Stomach (tissue), 4 donors: ENCODE data around the gene N4BP3.

Experiments used
- EP300 ChIP-seq: sonication (generic); formaldehyde crosslinking; IDR thresholded peaks from one replicate; pipeline ENCODE4 v1.6.1; 2017; ENCODE audit warnings: antibody characterized with exemption
- POLR2A ChIP-seq, 4 donors: fragments of 450-650 bp; IDR thresholded peaks; one replicate each; pipeline ENCODE4 v1.6.1; 2016; ENCODE audit warnings: antibody characterized with exemption in 4 of 4, control low read depth in 2 of 4, mild to moderate bottlenecking in 1 of 4, moderate library complexity in 1 of 4
- POLR2AphosphoS5 ChIP-seq, 3 donors: sonication (generic); formaldehyde crosslinking; IDR thresholded peaks; one replicate each; pipeline ENCODE4 v1.6.1; 2016; ENCODE audit warnings: antibody characterized with exemption in 3 of 3
- TF ChIP-seq, protein P1 (sequence below), 7 experiments: fragments of 450-650 bp in 4 of 7; fragments of 200-600 bp in 3 of 7; sonication (generic) in 3 of 7; IDR thresholded peaks; one replicate each; pipeline ENCODE4 v1.5.1; 2016 to 2019; ENCODE audit warnings: antibody characterized with exemption in 7 of 7, control low read depth in 2 of 7, mild to moderate bottlenecking in 1 of 7

DNA sequence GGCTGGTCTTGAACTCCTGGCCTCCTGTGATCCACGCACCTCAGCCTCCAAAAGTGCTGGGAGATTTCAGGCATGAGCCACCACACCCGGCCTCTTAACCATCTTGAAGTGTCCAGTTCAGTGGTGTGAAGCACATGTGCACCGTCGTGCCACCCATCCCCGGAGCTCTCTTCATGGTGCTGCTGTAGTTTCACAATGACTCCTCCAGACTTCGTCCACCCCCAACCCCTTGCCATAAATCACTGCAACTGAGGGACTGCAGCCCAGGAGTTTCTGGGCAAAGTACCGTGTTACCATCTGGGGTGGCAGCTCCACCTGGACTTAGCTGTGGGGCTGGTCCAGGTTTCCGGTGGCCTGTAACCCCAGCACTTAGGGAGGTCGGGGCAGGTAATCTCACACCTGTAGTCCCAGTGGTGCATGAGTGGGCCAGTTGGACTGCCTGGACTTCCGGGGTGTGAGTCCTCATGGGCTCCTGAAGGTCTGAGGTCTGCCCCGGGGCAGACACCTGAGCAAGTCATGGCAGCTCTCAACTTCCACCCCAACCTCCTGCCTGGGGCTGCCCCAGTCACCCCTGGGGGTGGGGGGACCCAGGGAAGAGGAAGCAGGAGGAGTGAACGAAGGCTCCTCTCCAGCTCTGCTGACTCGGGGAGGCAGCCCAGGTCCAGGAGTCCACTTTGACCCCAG, 6.6 kb upstream of the N4BP3 start:
- TF ChIP-seq POLR2AphosphoS5 (IDR thresholded peaks at IDR 0.05): no peak
- TF ChIP-seq, protein P1, sequence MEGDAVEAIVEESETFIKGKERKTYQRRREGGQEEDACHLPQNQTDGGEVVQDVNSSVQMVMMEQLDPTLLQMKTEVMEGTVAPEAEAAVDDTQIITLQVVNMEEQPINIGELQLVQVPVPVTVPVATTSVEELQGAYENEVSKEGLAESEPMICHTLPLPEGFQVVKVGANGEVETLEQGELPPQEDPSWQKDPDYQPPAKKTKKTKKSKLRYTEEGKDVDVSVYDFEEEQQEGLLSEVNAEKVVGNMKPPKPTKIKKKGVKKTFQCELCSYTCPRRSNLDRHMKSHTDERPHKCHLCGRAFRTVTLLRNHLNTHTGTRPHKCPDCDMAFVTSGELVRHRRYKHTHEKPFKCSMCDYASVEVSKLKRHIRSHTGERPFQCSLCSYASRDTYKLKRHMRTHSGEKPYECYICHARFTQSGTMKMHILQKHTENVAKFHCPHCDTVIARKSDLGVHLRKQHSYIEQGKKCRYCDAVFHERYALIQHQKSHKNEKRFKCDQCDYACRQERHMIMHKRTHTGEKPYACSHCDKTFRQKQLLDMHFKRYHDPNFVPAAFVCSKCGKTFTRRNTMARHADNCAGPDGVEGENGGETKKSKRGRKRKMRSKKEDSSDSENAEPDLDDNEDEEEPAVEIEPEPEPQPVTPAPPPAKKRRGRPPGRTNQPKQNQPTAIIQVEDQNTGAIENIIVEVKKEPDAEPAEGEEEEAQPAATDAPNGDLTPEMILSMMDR (IDR thresholded peaks at IDR 0.05): no peak
- no peak for TF ChIP-seq POLR2A (IDR thresholded peaks at IDR 0.05)
- TF ChIP-seq EP300: no peak
